ENCODE results near the gene NFIX. TPM values are rescaled to one million over a fixed set of nuclear protein-coding genes. Genes with fewer than 3 reads are reported as not detected.

NFIX gene
- total and polyA plus RNA-seq, 2 of the 13 experiments (the other 11 are each of a cell fraction or from before 2014, with no cell fraction given) = 3.4 to 5.4 TPM

DNA sequence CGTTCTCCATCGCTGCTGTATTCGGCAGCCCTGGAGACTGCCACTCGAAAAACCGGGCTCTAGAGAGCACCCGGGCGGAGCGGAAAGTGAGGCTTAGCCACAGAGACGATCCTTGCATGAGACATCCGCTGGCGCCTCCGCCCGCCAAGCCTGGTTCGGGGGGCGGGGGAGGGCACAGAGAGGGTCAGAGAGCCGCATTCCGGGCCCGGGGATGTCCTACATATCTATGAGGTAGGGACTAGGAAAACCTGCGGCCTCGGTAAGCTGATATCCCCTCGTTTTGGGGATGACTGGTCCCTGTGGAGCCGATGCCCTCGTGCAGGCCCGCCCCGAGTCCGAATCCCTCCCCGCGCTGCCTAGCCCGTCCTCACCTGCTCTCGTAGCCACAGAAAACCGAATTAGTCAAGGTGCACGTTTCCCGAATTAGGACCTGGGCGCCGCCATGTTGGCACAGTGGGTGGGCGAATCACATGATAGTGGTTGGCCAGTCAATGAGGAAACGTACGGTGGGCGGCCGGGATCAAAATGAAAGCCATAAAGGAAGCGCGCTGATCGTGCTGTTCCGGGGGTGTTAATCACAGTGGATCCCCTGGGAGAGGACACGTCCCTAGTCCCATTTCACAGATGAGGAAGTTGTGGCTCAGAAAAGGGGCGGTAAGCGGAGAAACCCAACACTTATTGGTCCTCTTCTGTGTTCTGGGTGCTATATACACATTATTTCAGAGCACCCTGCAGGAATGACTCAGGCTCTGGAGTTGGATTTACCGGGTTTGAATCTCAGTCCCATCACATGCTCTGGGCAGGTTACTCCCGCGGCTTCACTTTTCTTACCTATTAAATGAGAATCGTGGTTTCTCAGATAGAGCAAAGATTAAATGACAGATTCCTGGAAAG lies 121.3 kb downstream of the NFIX start, which contains the start of gene TRMT1 (continued):
- peak; percentile 79 for TF ChIP-seq KDM2A (CRISPR knock-in tag; IDR thresholded peaks at IDR 0.05; ENCODE audit: borderline replicate concordance, low read depth)
- TF ChIP-seq ZSCAN25 (CRISPR knock-in tag; IDR thresholded peaks at IDR 0.05) = no peak
- TF ChIP-seq ZNF576 (CRISPR knock-in tag; IDR thresholded peaks at IDR 0.05) = no peak
- no peak for TF ChIP-seq ZFP1 (CRISPR knock-in tag; IDR thresholded peaks at IDR 0.05)
- TF ChIP-seq ZNF549 (CRISPR knock-in tag; IDR thresholded peaks at IDR 0.05) = no peak
- TF ChIP-seq, protein P1, sequence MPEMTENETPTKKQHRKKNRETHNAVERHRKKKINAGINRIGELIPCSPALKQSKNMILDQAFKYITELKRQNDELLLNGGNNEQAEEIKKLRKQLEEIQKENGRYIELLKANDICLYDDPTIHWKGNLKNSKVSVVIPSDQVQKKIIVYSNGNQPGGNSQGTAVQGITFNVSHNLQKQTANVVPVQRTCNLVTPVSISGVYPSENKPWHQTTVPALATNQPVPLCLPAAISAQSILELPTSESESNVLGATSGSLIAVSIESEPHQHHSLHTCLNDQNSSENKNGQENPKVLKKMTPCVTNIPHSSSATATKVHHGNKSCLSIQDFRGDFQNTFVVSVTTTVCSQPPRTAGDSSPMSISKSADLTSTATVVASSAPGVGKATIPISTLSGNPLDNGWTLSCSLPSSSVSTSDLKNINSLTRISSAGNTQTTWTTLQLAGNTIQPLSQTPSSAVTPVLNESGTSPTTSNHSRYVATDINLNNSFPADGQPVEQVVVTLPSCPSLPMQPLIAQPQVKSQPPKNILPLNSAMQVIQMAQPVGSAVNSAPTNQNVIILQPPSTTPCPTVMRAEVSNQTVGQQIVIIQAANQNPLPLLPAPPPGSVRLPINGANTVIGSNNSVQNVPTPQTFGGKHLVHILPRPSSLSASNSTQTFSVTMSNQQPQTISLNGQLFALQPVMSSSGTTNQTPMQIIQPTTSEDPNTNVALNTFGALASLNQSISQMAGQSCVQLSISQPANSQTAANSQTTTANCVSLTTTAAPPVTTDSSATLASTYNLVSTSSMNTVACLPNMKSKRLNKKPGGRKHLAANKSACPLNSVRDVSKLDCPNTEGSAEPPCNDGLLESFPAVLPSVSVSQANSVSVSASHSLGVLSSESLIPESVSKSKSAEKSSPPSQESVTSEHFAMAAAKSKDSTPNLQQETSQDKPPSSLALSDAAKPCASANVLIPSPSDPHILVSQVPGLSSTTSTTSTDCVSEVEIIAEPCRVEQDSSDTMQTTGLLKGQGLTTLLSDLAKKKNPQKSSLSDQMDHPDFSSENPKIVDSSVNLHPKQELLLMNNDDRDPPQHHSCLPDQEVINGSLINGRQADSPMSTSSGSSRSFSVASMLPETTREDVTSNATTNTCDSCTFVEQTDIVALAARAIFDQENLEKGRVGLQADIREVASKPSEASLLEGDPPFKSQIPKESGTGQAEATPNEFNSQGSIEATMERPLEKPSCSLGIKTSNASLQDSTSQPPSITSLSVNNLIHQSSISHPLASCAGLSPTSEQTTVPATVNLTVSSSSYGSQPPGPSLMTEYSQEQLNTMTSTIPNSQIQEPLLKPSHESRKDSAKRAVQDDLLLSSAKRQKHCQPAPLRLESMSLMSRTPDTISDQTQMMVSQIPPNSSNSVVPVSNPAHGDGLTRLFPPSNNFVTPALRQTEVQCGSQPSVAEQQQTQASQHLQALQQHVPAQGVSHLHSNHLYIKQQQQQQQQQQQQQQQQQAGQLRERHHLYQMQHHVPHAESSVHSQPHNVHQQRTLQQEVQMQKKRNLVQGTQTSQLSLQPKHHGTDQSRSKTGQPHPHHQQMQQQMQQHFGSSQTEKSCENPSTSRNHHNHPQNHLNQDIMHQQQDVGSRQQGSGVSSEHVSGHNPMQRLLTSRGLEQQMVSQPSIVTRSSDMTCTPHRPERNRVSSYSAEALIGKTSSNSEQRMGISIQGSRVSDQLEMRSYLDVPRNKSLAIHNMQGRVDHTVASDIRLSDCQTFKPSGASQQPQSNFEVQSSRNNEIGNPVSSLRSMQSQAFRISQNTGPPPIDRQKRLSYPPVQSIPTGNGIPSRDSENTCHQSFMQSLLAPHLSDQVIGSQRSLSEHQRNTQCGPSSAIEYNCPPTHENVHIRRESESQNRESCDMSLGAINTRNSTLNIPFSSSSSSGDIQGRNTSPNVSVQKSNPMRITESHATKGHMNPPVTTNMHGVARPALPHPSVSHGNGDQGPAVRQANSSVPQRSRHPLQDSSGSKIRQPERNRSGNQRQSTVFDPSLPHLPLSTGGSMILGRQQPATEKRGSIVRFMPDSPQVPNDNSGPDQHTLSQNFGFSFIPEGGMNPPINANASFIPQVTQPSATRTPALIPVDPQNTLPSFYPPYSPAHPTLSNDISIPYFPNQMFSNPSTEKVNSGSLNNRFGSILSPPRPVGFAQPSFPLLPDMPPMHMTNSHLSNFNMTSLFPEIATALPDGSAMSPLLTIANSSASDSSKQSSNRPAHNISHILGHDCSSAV (CRISPR knock-in tag; IDR thresholded peaks at IDR 0.05; ENCODE audit: borderline replicate concordance) = no peak
- TF ChIP-seq, protein P2, sequence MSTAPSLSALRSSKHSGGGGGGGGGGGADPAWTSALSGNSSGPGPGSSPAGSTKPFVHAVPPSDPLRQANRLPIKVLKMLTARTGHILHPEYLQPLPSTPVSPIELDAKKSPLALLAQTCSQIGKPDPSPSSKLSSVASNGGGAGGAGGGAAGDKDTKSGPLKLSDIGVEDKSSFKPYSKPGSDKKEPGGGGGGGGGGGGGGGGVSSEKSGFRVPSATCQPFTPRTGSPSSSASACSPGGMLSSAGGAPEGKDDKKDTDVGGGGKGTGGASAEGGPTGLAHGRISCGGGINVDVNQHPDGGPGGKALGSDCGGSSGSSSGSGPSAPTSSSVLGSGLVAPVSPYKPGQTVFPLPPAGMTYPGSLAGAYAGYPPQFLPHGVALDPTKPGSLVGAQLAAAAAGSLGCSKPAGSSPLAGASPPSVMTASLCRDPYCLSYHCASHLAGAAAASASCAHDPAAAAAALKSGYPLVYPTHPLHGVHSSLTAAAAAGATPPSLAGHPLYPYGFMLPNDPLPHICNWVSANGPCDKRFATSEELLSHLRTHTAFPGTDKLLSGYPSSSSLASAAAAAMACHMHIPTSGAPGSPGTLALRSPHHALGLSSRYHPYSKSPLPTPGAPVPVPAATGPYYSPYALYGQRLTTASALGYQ (CRISPR knock-in tag; IDR thresholded peaks at IDR 0.05) = 0 out of 2 replicates have a peak, but pooled peaks have one; percentile 39
- no peak for TF ChIP-seq RFX5 (IDR thresholded peaks at IDR 0.05; ENCODE audit: low read depth, low read length)
- no peak for TF ChIP-seq E2F2 (CRISPR knock-in tag; IDR thresholded peaks at IDR 0.05; ENCODE audit: borderline replicate concordance)
- TF ChIP-seq BCL6 (CRISPR knock-in tag; IDR thresholded peaks at IDR 0.05) = peak; percentile 48
- TF ChIP-seq ZNF703 (CRISPR knock-in tag; IDR thresholded peaks at IDR 0.05; ENCODE audit: borderline replicate concordance) = no peak
- no peak for TF ChIP-seq SP5 (CRISPR knock-in tag; IDR thresholded peaks at IDR 0.05; ENCODE audit: borderline replicate concordance, low read depth)
- no peak for TF ChIP-seq ZNF510 (CRISPR knock-in tag; IDR thresholded peaks at IDR 0.05; ENCODE audit: low read depth)
- TF ChIP-seq PBX2 (CRISPR knock-in tag; IDR thresholded peaks at IDR 0.05) = no peak
- no peak for TF ChIP-seq ARNT2 (CRISPR knock-in tag; IDR thresholded peaks at IDR 0.05; ENCODE audit: low read depth)
- 0 out of 2 replicates have a peak, but pooled peaks have one; percentile 42 for TF ChIP-seq ZZZ3 (CRISPR knock-in tag; IDR thresholded peaks at IDR 0.05; ENCODE audit: borderline replicate concordance)
